BLaER1 (cell line): Measurements from ENCODE around the gene PTGIS.
A peak's percentile ranks its signal among the peaks of the same experiment; 100 is the strongest.

Experiments used
- H3K27ac ChIP-seq: shearing (Covaris generic); formaldehyde crosslinking; 2 replicates; pipeline ENCODE4 v1.8.1; 2022
- H3K27me3 ChIP-seq: shearing (Covaris generic); formaldehyde crosslinking; 2 replicates; pipeline ENCODE4 v1.8.1; 2022
- H3K36me3 ChIP-seq: shearing (Covaris generic); formaldehyde crosslinking; 2 replicates; pipeline ENCODE4 v1.8.1; 2022
- H3K4me1 ChIP-seq: shearing (Covaris generic); formaldehyde crosslinking; 2 replicates; pipeline ENCODE4 v1.8.1; 2022
- H3K4me2 ChIP-seq: shearing (Covaris generic); formaldehyde crosslinking; 2 replicates; pipeline ENCODE4 v1.8.1; 2022
- H3K4me3 ChIP-seq: shearing (Covaris generic); formaldehyde crosslinking; 2 replicates; pipeline ENCODE4 v1.8.1; 2022
- H3K9ac ChIP-seq: shearing (Covaris generic); formaldehyde crosslinking; 2 replicates; pipeline ENCODE4 v1.8.1; 2022
- H3K9me3 ChIP-seq: shearing (Covaris generic); formaldehyde crosslinking; 2 replicates; pipeline ENCODE4 v1.8.1; 2022
- H4K20me1 ChIP-seq: shearing (Covaris generic); formaldehyde crosslinking; 2 replicates; pipeline ENCODE4 v1.8.1; 2022
- Cebpa-rat ChIP-seq: shearing (Covaris generic); IDR thresholded peaks from 2 replicates; pipeline ENCODE4 v1.8.1; 2022

Gene PTGIS

DNA sequence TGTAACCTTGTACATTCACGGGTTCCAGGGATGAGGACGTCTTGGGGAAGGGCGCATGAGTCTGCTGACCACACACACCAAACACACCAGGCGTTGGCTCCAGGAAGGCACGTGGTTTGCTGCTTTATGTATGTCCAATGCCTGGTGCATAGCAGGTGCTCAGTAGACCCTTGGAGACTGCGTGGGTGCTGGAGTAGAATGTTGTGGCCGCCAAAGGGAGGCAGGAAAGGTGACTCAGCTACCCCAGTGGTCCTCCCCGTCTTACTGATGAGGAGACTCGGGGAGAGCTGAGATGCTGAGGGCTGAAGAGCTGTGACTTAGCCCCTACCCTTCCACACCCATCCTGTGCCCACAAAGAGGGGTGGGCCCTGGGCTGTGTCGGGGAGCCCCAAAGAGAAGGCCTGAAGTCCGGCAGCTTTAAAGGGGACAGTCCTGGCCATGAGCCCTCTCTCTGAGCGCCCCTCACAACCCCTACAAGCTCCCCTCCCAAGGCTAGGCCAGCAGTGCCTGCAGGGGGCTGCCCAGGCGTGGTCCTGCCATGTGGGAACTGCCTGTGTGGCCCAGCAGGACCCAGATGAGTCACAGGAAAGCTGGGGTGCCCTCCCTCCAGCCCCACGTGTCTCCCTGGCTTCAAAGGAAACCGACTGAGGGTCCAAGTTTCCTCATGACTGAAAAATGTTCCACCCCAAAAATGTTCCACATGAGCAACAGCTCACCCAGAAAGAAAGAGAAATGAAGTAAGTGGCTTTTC, 28.0 kb upstream of the PTGIS start:
- Histone ChIP-seq H3K36me3 (no peaks in the 10 kb centered on the region), H4K20me1 (no peaks in the 10 kb centered on the region), H3K4me2 (peak overlapping the region; percentile 75), H3K9ac (no peak overlapping the region; the same call in 1 of the 2 replicates), H3K9me3 (no peaks in the 10 kb centered on the region), H3K27ac (peak overlapping the region; percentile 72), H3K4me1 (peaks cover 67% of the 10 kb centered on the region), H3K4me3 (no peak overlapping the region), H3K27me3 (no peaks in the 10 kb centered on the region)
- no peak for TF ChIP-seq Cebpa-rat

DNA sequence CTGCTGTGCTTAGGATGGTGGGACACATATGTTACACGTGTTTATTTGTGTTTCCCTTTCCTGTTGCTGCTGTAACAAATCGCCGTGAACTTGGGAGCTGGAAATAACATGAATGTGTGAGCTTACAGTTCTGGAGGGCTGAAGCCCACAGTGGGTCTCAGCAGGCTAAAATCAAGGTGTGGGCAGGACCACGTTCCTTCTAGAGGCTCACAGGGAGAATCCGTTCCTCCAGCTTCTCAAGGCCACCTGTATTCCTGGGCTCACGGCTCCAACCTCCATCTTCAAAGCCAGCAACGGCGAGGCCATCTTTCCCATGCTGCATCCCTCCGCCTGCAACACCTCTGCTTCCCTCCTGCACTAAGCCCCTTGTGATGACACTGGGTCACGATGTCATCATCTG, 27.4 kb upstream of the PTGIS start:
- TF ChIP-seq Cebpa-rat: no peak
- Histone ChIP-seq H3K9me3 (no peaks in the 10 kb centered on the region), H3K27ac (peak overlapping the region; percentile 72; the same call in 1 of the 2 replicates), H3K4me1 (peaks cover 73% of the 10 kb centered on the region), H3K4me2 (peak overlapping the region; percentile 75), H3K9ac (no peak overlapping the region), H3K4me3 (no peak overlapping the region), H4K20me1 (no peaks in the 10 kb centered on the region), H3K27me3 (no peaks in the 10 kb centered on the region), H3K36me3 (no peaks in the 10 kb centered on the region)

- Histone ChIP-seq H3K9me3 (no peaks in the 10 kb centered on the region), H4K20me1 (no peaks in the 10 kb centered on the region), H3K4me2 (peak overlapping the region; percentile 75), H3K27ac (no peak overlapping the region), H3K27me3 (no peaks in the 10 kb centered on the region), H3K4me3 (no peak overlapping the region), H3K36me3 (no peaks in the 10 kb centered on the region), H3K9ac (no peak overlapping the region), H3K4me1 (peaks cover 77% of the 10 kb centered on the region)
- no peak for TF ChIP-seq Cebpa-rat
Measured at GRCh38 chr20:49594931-49595315, 27.0 kb upstream of the PTGIS start.

GRCh38 chr20:49594143-49594930, 26.4 kb upstream of the PTGIS start:
- Histone ChIP-seq H3K9ac (no peak overlapping the region), H3K4me3 (no peak overlapping the region)
- TF ChIP-seq Cebpa-rat: no peak

DNA sequence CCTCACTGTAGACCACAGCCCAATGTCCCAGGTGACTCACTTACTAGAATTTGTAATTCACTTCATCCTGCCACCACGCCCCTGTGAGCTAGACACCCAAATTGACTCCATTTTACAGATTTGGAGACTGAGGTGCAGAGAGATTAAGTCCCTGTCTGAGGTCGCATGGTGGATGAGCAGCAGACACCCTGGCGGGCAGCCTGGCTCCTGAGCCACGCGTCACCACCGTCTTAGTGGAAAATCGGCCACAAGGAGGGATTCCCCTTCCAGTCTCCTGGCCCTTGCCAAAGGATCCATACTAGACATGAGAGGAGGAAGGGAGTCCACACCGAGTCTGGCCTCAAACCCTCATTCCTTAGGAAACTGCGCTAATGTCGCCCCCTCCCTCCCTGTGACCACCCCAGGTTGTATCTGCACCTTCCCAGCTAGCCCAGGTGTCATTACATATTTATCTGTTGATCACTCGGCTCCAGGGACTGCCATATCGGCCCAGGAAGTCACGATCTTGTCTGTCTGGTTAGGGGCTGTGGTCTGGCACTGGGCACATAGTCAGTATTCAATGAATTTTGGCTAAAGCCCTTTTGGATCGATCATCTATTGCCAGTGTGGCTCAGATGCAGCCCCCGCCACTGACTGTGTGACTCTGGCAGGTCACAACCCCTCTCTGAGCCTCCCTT, 25.7 kb upstream of the PTGIS start:
- Histone ChIP-seq H3K27ac (no peak overlapping the region), H3K4me1 (peaks cover 91% of the 10 kb centered on the region), H3K36me3 (no peaks in the 10 kb centered on the region), H3K4me3 (no peak overlapping the region), H4K20me1 (no peaks in the 10 kb centered on the region), H3K4me2 (peak overlapping the region; percentile 75), H3K9me3 (no peaks in the 10 kb centered on the region), H3K27me3 (no peaks in the 10 kb centered on the region), H3K9ac (no peak overlapping the region)
- TF ChIP-seq Cebpa-rat: no peak

More at GRCh38 chr20:49594143-49594930, 26.4 kb upstream of the PTGIS start:
- H3K27ac ChIP-seq: peak overlapping the region; percentile 9; the same call in 1 of the 2 replicates
- no peaks in the 10 kb centered on the region for H3K9me3 ChIP-seq
- H4K20me1 ChIP-seq: no peaks in the 10 kb centered on the region
- H3K36me3 ChIP-seq: no peaks in the 10 kb centered on the region
- H3K27me3 ChIP-seq: no peaks in the 10 kb centered on the region
- H3K4me2 ChIP-seq: peak overlapping the region; percentile 75
- peaks cover 83% of the 10 kb centered on the region for H3K4me1 ChIP-seq

GRCh38 chr20:49592120-49592519, 24.2 kb upstream of the PTGIS start:
- TF ChIP-seq Cebpa-rat: no peak
- Histone ChIP-seq H3K27ac (no peak overlapping the region), H3K4me1 (peaks cover 88% of the 10 kb centered on the region), H3K27me3 (no peaks in the 10 kb centered on the region), H3K9me3 (no peaks in the 10 kb centered on the region), H3K4me2 (peak overlapping the region; percentile 75), H4K20me1 (no peaks in the 10 kb centered on the region), H3K4me3 (no peak overlapping the region), H3K36me3 (no peaks in the 10 kb centered on the region), H3K9ac (no peak overlapping the region)

DNA sequence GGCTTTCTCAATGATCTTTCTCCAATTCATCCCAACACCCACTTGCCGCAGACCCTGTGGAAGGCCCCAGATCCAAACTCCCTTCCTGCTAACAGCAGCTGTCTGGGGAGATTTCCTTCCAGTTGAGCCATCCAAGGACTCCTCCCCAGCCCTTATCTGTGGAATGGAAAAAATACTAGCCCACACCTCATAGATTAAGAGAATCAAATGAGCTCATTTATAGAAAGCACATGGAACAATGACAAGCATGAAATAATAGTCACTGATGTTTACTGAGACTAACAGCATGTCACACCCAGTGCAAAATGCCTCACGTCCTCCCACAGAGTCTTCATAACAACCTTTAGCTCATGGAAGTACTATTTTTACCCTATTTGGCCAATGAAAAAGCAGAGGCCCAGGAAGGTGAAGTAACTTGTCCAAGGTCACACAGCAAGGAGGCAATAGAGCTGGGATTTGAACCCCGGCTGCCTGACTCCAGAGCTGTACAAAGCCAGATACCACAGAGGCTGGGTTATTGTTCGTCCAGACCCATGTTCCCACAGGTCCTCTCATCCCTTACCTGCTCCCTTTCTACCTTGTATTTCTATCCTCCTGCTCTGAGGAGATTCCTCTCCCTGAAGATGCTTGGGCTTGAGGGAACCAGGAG, 23.4 kb upstream of the PTGIS start:
- no peak for TF ChIP-seq Cebpa-rat
- no peak overlapping the region for H3K27ac ChIP-seq
- no peaks in the 10 kb centered on the region for H3K9me3 ChIP-seq
- H3K4me3 ChIP-seq: no peak overlapping the region
- no peaks in the 10 kb centered on the region for H4K20me1 ChIP-seq
- H3K9ac ChIP-seq: no peak overlapping the region
- no peaks in the 10 kb centered on the region for H3K27me3 ChIP-seq
- peak overlapping the region; percentile 10; the same call in 1 of the 2 replicates for H3K4me2 ChIP-seq
- peaks cover 81% of the 10 kb centered on the region for H3K4me1 ChIP-seq
- no peaks in the 10 kb centered on the region for H3K36me3 ChIP-seq

DNA sequence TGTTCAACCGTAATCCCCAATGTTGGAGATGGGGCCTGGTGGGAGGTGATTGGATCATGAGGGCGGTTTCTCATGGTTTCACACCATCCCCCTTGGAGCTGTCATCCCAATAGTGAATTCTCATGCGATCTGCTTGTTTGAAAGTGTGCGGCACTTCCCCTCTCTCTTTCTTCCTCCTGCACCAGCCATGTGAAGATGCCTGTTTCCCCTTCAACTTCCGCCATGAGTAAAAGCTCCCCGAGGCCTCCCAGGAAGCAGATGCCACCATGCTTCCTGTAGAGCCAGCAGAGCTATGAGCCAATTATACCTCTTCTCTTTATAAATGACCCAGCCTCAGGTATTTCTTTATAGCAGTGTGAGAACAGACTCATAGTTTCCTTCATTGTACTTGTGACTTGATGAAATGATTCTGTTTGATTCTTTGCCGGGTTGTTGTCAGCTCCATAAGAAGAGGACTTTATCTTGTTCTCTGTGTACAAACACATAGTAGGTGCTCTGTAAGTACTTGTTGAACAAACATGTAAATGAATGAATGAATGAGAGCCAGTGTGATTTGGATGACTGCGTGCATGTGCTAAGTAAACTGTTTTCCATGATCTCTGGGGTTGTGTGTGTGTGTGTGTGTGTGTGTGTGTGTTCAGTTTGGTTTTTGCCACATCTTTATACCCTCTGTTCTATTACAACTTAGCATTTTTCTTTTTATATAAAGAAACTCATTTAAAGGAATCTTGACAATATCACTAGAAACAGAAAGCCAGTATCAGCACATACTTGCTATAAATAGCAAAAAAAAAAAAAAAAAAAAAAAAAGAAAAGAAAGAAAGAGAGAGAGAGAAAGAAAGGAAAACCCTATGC, 22.5 kb upstream of the PTGIS start:
- no peak overlapping the region for H3K4me3 ChIP-seq
- TF ChIP-seq Cebpa-rat: no peak
- no peaks in the 10 kb centered on the region for H3K36me3 ChIP-seq
- H3K4me2 ChIP-seq: peak overlapping the region; percentile 57
- H3K27me3 ChIP-seq: no peaks in the 10 kb centered on the region
- H4K20me1 ChIP-seq: no peaks in the 10 kb centered on the region
- H3K9ac ChIP-seq: no peak overlapping the region
- peaks cover 73% of the 10 kb centered on the region for H3K4me1 ChIP-seq
- peak overlapping the region; percentile 72; the same call in 1 of the 2 replicates for H3K27ac ChIP-seq
- H3K9me3 ChIP-seq: no peaks in the 10 kb centered on the region

DNA sequence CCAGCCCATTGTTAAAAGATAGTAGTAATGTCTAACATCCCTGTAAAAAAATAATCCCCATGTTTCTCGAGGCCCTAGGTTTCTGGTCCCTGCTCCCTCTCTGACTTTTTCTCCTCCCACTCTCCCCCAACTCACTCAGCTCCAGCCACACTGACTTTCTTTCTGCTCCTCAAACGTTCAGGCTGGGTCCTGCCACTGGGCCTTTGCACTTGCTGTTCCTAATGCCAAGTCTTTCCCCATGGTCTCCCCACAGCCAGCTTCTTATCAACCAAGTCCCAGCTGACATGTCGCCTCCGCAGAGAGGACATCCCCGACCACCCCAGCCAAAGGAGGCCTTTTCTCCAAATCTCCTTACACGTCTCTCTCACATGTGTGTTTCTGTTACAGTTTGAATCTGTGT, 21.8 kb upstream of the PTGIS start:
- Histone ChIP-seq H3K4me1 (peaks cover 73% of the 10 kb centered on the region), H3K9me3 (no peaks in the 10 kb centered on the region), H4K20me1 (no peaks in the 10 kb centered on the region), H3K4me2 (peak overlapping the region; percentile 57), H3K27ac (peak overlapping the region; percentile 72; the same call in 1 of the 2 replicates), H3K27me3 (no peaks in the 10 kb centered on the region), H3K36me3 (no peaks in the 10 kb centered on the region), H3K9ac (no peak overlapping the region), H3K4me3 (no peak overlapping the region)
- TF ChIP-seq Cebpa-rat: no peak
